SK-N-SH (cell line): ENCODE results near the gene SHISA4. TPM values are rescaled to one million over a fixed set of nuclear protein-coding genes. Genes with fewer than 3 reads are reported as not detected.

Source experiments
- CTCF ChIA-PET: fragments of 300-600, 350-600 bp; formaldehyde crosslinking; extraction: SDS; loops from one replicate; lab custom pipeline; 2021; lab: Yijun Ruan, JAX
- POLR2A ChIA-PET: fragments of 350-600 bp; sonication (Branson Sonifier 250); formaldehyde crosslinking; extraction: SDS; loops from one replicate; lab custom pipeline; 2020; ENCODE audit warnings: antibody characterized with exemption, inconsistent platforms; lab: Yijun Ruan, JAX
- DNase-seq: peaks from one replicate; pipeline ENCODE4 v3.0.0; 2012
- H2AFZ ChIP-seq: fragments of 200-600 bp; sonication (generic); 2 replicates; pipeline ENCODE4 v1.8.1; 2016; ENCODE audit warnings: antibody characterized with exemption, mild to moderate bottlenecking, low read depth
- H3F3A ChIP-seq: fragments of 200-600 bp; sonication (generic); replicated peaks from 2 replicates; pipeline ENCODE3; 2016; ENCODE audit warnings: antibody characterized with exemption, mild to moderate bottlenecking; ENCODE audit not compliant: insufficient read depth
- H3K27ac ChIP-seq, 2 experiments: fragments of 200-500 bp in 1 of 2; fragments of 200-600 bp in 1 of 2; sonication (Bioruptor generic) in 1 of 2; sonication (generic), shearing (Covaris generic) in 1 of 2; 2 replicates each; pipeline versions ENCODE4 v1.5.1 to v1.6.1; 2014 to 2016; ENCODE audit warnings: low read depth in 2 of 2, inconsistent platforms in 1 of 2, low read length in 1 of 2, mild to moderate bottlenecking in 1 of 2, mixed read lengths in 1 of 2
- H3K27me3 ChIP-seq: fragments of 200-600 bp; sonication (generic), shearing (Covaris generic); 2 replicates; pipeline ENCODE4 v1.6.1; 2016; ENCODE audit warnings: mixed run types; ENCODE audit not compliant: insufficient read depth
- H3K36me3 ChIP-seq, 2 experiments: fragments of 200-500 bp in 1 of 2; fragments of 200-600 bp in 1 of 2; sonication (Bioruptor generic) in 1 of 2; sonication (generic) in 1 of 2; replicated peaks in 1 of 2; 2 replicates each; pipeline versions ENCODE3 to v1.5.1; 2014 to 2016; ENCODE audit warnings: low read length in 1 of 2, mild to moderate bottlenecking in 1 of 2; ENCODE audit not compliant: insufficient read depth in 2 of 2, control insufficient read depth in 1 of 2
- H3K4me1 ChIP-seq, 2 experiments: fragments of 200-500 bp in 1 of 2; fragments of 200-600 bp in 1 of 2; sonication (Bioruptor generic) in 1 of 2; sonication (generic), shearing (Covaris generic) in 1 of 2; 2 replicates each; pipeline versions ENCODE4 v1.5.1 to v1.6.1; 2014 to 2016; ENCODE audit warnings: low read depth in 1 of 2, low read length in 1 of 2, mixed run types in 1 of 2; ENCODE audit not compliant: insufficient read depth in 2 of 2, control insufficient read depth in 1 of 2
- H3K4me2 ChIP-seq: fragments of 200-600 bp; sonication (generic), shearing (Covaris generic); 2 replicates; pipeline ENCODE4 v1.6.1; 2017; ENCODE audit warnings: mixed run types
- H3K4me3 ChIP-seq, 2 experiments: fragments of 200-500 bp in 1 of 2; fragments of 200-600 bp in 1 of 2; sonication (Bioruptor generic) in 1 of 2; sonication (generic), shearing (Covaris generic) in 1 of 2; 2 replicates each; pipeline versions ENCODE4 v1.5.1 to v1.8.1; 2014 to 2016; ENCODE audit warnings: low read depth in 2 of 2, inconsistent platforms in 1 of 2, low read length in 1 of 2, mild to moderate bottlenecking in 1 of 2, mixed read lengths in 1 of 2, moderate library complexity in 1 of 2
- H3K79me2 ChIP-seq: fragments of 200-600 bp; sonication (generic); 2 replicates; pipeline ENCODE4 v1.8.1; 2017; ENCODE audit warnings: mild to moderate bottlenecking; ENCODE audit not compliant: insufficient read depth
- H3K9ac ChIP-seq: fragments of 200-600 bp; sonication (generic); 2 replicates; pipeline ENCODE4 v1.6.1; 2017; ENCODE audit warnings: mixed run types
- H3K9me2 ChIP-seq: fragments of 200-600 bp; sonication (generic); 2 replicates; pipeline ENCODE4 v1.6.1; 2017; ENCODE audit warnings: mixed run types
- H3K9me3 ChIP-seq: fragments of 200-600 bp; sonication (generic); 2 replicates; pipeline ENCODE4 v1.6.1; 2017; ENCODE audit warnings: mixed run types, mild to moderate bottlenecking, moderate library complexity
- H4K20me1 ChIP-seq: fragments of 200-600 bp; sonication (generic); 2 replicates; pipeline ENCODE4 v1.6.1; 2017; ENCODE audit warnings: mild to moderate bottlenecking, mixed run types; ENCODE audit not compliant: insufficient read depth
- CHD2 ChIP-seq: fragments of 150-350 bp; IDR thresholded peaks from 2 replicates; pipeline ENCODE4 v1.6.1; 2018; ENCODE audit warnings: low read length; ENCODE audit not compliant: partially characterized antibody
- FOXM1 ChIP-seq: IDR thresholded peaks from 2 replicates; pipeline ENCODE4 v1.4.0; 2012; ENCODE audit warnings: low read depth, mild to moderate bottlenecking
- GABPA ChIP-seq: IDR thresholded peaks from 2 replicates; pipeline ENCODE4 v1.4.0; 2012; ENCODE audit warnings: low read depth, mild to moderate bottlenecking
- MEF2A ChIP-seq: IDR thresholded peaks from 2 replicates; pipeline ENCODE4 v1.4.0; 2012; ENCODE audit warnings: low read depth, borderline replicate concordance
- POLR2AphosphoS5 ChIP-seq: IDR thresholded peaks from 2 replicates; pipeline ENCODE4 v1.6.1; 2012; ENCODE audit warnings: low read depth, low read length
- RFX5 ChIP-seq: IDR thresholded peaks from 2 replicates; pipeline ENCODE4 v1.6.1; 2012; ENCODE audit warnings: mild to moderate bottlenecking, improper control_type of control experiment, low read length
- RXRA ChIP-seq: IDR thresholded peaks from 2 replicates; pipeline ENCODE4 v1.4.0; 2012; ENCODE audit warnings: low read depth, mild to moderate bottlenecking, borderline replicate concordance
- TCF12 ChIP-seq: IDR thresholded peaks from 2 replicates; pipeline ENCODE4 v1.4.0; 2012
- WGBS: methylation state at CpG from one replicate; pipeline ENCODE4 v1.1.6; 2017; ENCODE audit warnings: low lambda C conversion rate; 5-methylcytosine and 5-hydroxymethylcytosine counted together
- polyA plus RNA-seq, 3 experiments: library from polyadenylated mRNA; depleted of rRNA; stranded (reverse); fragments of >200 nt; gene quantifications; 2 replicates each; pipeline ENCODE4 v1.2.3, GENCODE V29; 2012
- TF ChIP-seq, protein P1 (sequence below): IDR thresholded peaks from 2 replicates; pipeline ENCODE4 v1.4.0; 2012; ENCODE audit warnings: low read depth, borderline replicate concordance

Gene SHISA4
- polyA plus RNA-seq, 1 of the 3 experiments (the other 2 are of a cell fraction), result 42.1 TPM

GRCh38 chr1:201842472-201843027 lies 46.1 kb upstream of the SHISA4 start:
- TF ChIP-seq RFX5 (no peak), MEF2A (no peak), RXRA (no peak), GABPA (no peak), CHD2 (no peak), POLR2AphosphoS5 (no peak)
- TF ChIP-seq, protein P1, sequence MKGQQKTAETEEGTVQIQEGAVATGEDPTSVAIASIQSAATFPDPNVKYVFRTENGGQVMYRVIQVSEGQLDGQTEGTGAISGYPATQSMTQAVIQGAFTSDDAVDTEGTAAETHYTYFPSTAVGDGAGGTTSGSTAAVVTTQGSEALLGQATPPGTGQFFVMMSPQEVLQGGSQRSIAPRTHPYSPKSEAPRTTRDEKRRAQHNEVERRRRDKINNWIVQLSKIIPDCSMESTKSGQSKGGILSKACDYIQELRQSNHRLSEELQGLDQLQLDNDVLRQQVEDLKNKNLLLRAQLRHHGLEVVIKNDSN, result no peak
- Histone ChIP-seq H2AFZ (no peak overlapping the region), H3K9me3 (no peaks in the 10 kb centered on the region), H3K9me2 (no peaks in the 10 kb centered on the region), H3K27me3 (no peaks in the 10 kb centered on the region), H3K36me3 (peaks cover 9 to 16% of the 10 kb centered on the region in 2 experiments), H3K4me3 (no peak overlapping the region), H4K20me1 (peaks cover 20% of the 10 kb centered on the region; the same call in 1 of the 2 replicates), H3K79me2 (peaks cover 98% of the 10 kb centered on the region), H3K27ac (0 out of 4 replicates have a peak overlapping the region, but pooled peaks of 1 of the 2 experiments have one; percentile 0), H3K9ac (no peak overlapping the region), H3F3A (peaks cover 36% of the 10 kb centered on the region), H3K4me1 (peaks cover 0 to 12% of the 10 kb centered on the region in 2 experiments; a peak in 2 of 4 replicates), H3K4me2 (no peak overlapping the region)
- WGBS, result 94% methylated on average over 2 of the region's 2 CpGs
- CTCF ChIA-PET, result interaction anchor here (1.0 to 2.3 kb wide), 5 partner anchors 13 to 279 kb away, joined by 3 to 11 read pairs (median 4); partner anchors contain the start of gene IPO9
- DNase-seq, result no peak
- POLR2A ChIA-PET, result no interaction called here

- WGBS, result 77% methylated on average over 2 of the region's 2 CpGs
- H3K4me2 ChIP-seq, result peak overlapping the region; percentile 39
- peaks cover 5 to 25% of the 10 kb centered on the region in 2 experiments for H3K4me1 ChIP-seq
- CTCF ChIA-PET, result interaction anchor here (1.1 to 2.2 kb wide), 4 partner anchors 16 to 285 kb away, joined by 3 to 7 read pairs (median 4); no protein-coding TSS in a partner anchor
- peaks cover 55% of the 10 kb centered on the region for H3F3A ChIP-seq
- DNase-seq, result no peak
- 0 out of 2 replicates have a peak, but pooled peaks have one; percentile 34 for TF ChIP-seq FOXM1
- TF ChIP-seq TCF12, result no peak
- H2AFZ ChIP-seq, result no peak overlapping the region
- POLR2A ChIA-PET, result no interaction called here
- peak overlapping the region in 1 of 2 experiments; percentile 83; a peak in 2 of 4 replicates for H3K27ac ChIP-seq
- peaks cover 9% of the 10 kb centered on the region for H4K20me1 ChIP-seq
- H3K27me3 ChIP-seq, result no peaks in the 10 kb centered on the region
- H3K79me2 ChIP-seq, result peaks cover 85% of the 10 kb centered on the region
- H3K4me3 ChIP-seq, result no peak overlapping the region
- H3K9me3 ChIP-seq, result no peaks in the 10 kb centered on the region
- no peaks in the 10 kb centered on the region for H3K9me2 ChIP-seq
- H3K9ac ChIP-seq, result peak overlapping the region; percentile 39; the same call in 1 of the 2 replicates
- H3K36me3 ChIP-seq, result peaks cover 19 to 38% of the 10 kb centered on the region in 2 experiments
Measured at GRCh38 chr1:201845331-201846083, 43.2 kb upstream of the SHISA4 start.
